ENCODE measurements around the gene TRIP12. TPM values are rescaled to one million over a fixed set of nuclear protein-coding genes. Genes with fewer than 3 reads are reported as not detected.
"Not testable (repeated sequence)": the region's sequence is repeated elsewhere in the genome, so short reads cannot be mapped to it uniquely, and the experiment has no call there.

The TRIP12 gene
- 235 and 335 TPM in 2 replicates for total RNA-seq

DNA sequence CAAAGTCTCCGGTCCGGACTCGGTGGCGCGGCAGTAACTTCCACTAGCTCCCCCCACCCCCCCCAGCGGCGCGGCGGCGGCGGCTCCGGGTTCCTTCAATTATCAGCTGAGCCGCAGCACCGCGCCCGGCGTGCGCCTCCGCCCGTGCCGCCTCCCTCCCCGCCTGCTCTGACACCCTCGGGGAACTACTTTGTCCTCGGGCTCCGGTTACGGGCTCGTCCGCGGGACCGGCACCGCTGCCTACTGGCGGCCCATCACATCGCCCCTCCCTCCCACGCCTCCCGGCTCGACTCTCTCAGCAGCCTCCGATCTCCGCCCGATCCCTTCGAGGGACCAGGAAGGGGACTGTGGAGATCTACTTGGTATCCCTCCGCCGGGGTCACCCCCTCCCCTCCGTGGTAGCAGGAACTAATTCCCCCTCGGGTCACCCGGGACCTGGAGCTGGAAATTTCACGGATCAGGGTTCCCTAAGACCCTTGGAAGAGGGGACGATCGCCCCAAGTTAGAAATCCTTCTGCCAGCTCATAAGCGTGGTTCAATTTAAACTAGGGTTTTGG is at the start of gene TRIP12:
TRIP12 (minus strand) TSS at position 118 of the 557 bp plus-strand sequence. CDS start 41,930 bp downstream, outside the sequence.
- H3K4me3 ChIP-seq (ENCODE audit: low read depth, low read length): peak within 1 kb of the TSS; percentile 97
- peak; percentile 99 for DNase-seq (ENCODE audit: low read depth)
- TF ChIP-seq, protein P1, sequence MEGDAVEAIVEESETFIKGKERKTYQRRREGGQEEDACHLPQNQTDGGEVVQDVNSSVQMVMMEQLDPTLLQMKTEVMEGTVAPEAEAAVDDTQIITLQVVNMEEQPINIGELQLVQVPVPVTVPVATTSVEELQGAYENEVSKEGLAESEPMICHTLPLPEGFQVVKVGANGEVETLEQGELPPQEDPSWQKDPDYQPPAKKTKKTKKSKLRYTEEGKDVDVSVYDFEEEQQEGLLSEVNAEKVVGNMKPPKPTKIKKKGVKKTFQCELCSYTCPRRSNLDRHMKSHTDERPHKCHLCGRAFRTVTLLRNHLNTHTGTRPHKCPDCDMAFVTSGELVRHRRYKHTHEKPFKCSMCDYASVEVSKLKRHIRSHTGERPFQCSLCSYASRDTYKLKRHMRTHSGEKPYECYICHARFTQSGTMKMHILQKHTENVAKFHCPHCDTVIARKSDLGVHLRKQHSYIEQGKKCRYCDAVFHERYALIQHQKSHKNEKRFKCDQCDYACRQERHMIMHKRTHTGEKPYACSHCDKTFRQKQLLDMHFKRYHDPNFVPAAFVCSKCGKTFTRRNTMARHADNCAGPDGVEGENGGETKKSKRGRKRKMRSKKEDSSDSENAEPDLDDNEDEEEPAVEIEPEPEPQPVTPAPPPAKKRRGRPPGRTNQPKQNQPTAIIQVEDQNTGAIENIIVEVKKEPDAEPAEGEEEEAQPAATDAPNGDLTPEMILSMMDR (IDR thresholded peaks at IDR 0.05; ENCODE audit: insufficient read depth, low read depth, low read length): no peak

DNA sequence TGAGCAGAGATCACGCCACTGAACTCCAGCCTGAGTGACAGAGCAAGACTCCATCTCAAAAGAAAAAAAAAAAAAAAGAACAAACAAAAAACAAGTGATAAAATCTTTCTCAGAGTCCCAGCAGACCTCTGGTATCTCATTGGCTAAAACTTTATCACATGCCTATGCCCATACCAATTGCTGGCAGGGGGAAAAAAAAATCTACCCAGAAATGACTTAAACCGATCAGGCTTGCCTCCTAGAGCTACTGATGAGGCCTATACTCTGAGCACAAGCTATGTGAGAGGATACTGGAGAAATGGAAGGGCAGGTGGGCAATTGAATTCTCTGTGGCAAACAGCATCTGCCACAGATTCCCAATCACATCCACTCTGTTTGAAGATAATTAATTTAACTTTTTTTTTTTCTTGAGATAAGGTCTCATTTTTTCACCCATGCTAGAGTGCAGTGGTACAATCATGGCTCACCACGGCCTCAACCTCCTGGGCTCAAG is 49.5 kb upstream of the TRIP12 start:
- TF ChIP-seq, protein P1 (IDR thresholded peaks at IDR 0.05; ENCODE audit: insufficient read depth, low read depth, low read length): no peak
- no peak for DNase-seq (ENCODE audit: low read depth)
- no peak overlapping the region for H3K4me3 ChIP-seq (ENCODE audit: low read depth, low read length)

DNA sequence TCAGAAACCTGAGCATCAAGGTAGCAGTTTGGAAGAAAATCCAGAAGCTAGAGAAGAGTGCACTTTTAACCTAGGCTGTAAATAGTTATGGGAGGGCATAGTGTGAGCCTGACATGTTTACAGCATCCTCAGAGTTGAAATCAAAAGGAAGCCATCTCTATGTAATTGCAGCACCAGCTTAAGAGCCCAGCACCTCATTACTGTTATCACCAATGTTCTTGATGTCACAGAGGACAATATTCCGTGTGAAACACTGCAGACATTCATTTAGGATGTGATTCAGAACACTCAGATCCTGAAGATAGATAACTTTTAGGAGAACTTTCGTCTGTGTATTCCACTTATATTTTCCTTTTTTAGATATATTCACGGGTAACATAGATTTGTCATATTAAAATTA is 48.6 kb upstream of the TRIP12 start:
- TF ChIP-seq, protein P1 (IDR thresholded peaks at IDR 0.05; ENCODE audit: insufficient read depth, low read depth, low read length): no peak
- no peak overlapping the region for H3K4me3 ChIP-seq (ENCODE audit: low read depth, low read length)
- no peak for DNase-seq (ENCODE audit: low read depth)

DNA sequence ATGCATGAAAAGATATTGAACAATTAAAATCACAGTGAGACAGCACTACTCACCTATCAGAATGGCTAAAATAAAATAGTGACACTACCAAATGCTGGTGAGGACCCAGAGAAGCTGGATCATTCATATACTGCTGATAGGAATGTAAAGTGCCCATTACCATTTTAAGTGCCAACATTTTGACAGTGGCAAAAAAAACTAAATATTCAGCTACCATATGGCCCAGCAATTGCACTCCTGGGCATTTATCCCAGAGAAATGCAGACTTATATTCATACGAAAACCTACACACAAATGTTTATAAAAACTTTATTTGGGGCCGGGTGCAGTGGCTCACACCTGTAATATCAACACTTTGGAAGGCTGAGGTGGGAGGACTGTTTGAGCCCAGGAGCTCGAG is 48.1 kb upstream of the TRIP12 start:
- TF ChIP-seq, protein P1 (IDR thresholded peaks at IDR 0.05; ENCODE audit: insufficient read depth, low read depth, low read length): no peak
- H3K4me3 ChIP-seq (ENCODE audit: low read depth, low read length): no peak overlapping the region
- no peak for DNase-seq (ENCODE audit: low read depth)

DNA sequence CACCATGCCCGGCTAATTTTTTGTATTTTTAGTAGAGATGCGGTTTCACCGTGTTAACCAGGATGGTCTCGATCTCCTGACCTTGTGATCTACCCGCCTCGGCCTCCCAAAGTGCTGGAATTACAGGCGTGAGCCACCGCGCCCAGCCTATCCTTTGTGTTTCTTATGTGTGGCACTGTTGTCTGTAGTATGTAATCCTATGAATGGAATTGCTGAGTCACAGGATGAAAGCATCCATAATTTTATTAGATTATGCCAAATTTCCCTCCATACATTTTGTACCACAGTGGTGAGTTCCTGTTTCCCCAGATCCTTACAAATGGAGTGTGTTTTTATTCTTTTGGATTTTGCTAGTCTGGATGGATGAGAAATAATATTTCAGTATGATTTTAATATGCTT is 41.8 kb upstream of the TRIP12 start:
- DNase-seq (ENCODE audit: low read depth); H3K4me3 ChIP-seq (ENCODE audit: low read depth, low read length): not testable (repeated sequence)

DNA sequence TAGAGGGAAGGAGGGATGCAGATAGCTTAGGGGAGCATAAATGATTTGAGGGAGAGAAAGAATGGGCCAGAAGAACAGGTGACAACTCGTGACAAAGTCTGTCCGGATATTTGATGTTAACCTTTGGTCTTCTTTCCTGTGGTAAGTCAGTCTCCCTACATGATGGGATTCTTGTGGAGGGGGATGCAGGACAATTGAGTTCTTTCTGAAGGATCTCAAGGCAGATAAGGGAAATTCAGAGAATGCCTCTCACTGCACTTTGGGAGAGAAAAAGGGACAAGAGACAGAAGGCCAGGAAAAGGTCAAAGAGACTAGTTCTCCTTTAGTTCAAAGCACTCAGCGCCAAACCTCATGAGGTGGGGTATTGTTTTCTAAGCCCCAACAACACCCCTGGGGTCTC is 34.7 kb upstream of the TRIP12 start:
- no peak overlapping the region for H3K4me3 ChIP-seq (ENCODE audit: low read depth, low read length)
- TF ChIP-seq, protein P1 (IDR thresholded peaks at IDR 0.05; ENCODE audit: insufficient read depth, low read depth, low read length): no peak
- DNase-seq (ENCODE audit: low read depth): no peak

DNA sequence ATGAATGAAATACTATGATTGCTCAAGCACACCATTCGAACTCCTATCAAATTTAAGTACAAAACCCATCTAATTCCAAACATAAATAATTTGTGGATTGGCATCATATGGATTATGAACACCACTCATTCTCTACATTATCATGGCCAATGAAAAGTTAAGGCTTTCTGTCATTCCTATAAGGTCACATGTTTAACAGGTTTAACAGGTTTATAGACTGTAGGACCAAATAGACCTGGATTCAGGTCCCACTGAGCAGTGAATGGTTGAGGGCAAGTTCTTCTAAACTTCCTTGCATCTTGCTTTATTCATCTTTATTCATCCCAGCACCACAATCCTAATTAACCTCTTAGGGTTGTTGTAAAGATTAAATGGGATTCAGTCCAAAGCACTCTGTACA is 33.9 kb upstream of the TRIP12 start:
- H3K4me3 ChIP-seq (ENCODE audit: low read depth, low read length): no peak overlapping the region
- TF ChIP-seq, protein P1 (IDR thresholded peaks at IDR 0.05; ENCODE audit: insufficient read depth, low read depth, low read length): no peak
- no peak for DNase-seq (ENCODE audit: low read depth)
